Stimulated activated CD8-positive, alpha-beta memory T cell treated with anti-CD3 and anti-CD28 coated beads, Interleukin-15, amount 100 ng/mL, for 1 hour (primary cell): ENCODE data around the gene PROCA1.
A peak's percentile ranks its signal among the peaks of the same experiment; 100 is the strongest.
"Not testable (repeated sequence)": the region's sequence is repeated elsewhere in the genome, so short reads cannot be mapped to it uniquely, and the experiment has no call there.

Source experiments
- DNase-seq: peaks from one replicate; pipeline ENCODE4 v3.0.0-alpha.2; 2020; ENCODE audit warnings: low read depth

Gene PROCA1

GRCh38 chr17:28669918-28670317 lies 41.8 kb downstream of the PROCA1 start:
- no peak for DNase-seq

DNA sequence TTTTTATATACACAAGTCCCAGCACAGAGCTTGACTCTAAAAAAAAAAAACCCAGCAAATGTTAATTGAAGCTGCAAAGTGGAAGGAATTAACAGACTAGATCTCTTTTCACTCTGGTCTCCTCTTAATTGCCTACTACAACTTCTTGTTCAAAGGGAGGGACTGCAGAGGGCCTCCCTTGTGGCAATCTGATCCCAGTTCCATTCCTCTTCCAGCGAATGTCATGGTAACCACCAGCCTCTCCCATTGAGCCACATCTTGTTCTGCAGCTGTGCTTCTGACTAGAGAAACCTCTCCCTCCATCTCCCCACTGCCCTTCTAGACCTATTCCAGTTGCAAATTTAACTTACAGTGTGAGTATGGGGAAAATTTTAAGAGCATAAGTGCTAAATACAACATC lies 43.8 kb downstream of the PROCA1 start:
- DNase-seq, result no peak

DNA sequence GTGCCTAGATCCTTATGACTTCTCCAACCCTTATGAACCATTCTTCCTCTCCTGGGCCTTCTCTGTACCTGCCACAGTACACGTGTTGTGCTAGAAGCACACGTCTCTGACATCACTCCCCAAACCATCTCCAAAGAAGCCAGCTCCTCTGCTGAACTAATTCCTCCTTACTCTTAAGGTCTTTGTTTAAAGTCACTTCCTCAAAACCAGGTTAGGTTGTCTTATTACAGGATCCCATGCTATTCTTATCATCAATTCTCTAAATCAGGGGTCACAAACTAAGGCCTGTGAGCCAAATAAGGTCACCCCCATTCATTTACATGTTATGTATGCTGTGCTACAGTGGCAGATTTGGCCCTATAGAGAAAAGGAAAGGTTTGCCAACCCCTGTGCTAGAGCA lies 45.7 kb downstream of the PROCA1 start:
- DNase-seq, result no peak

- DNase-seq, result no peak
These were observed 48.0 kb downstream of the PROCA1 start for GRCh38 chr17:28663723-28664122.

- DNase-seq, result no peak
These were observed 49.2 kb downstream of the PROCA1 start for GRCh38 chr17:28662527-28662829.

DNA sequence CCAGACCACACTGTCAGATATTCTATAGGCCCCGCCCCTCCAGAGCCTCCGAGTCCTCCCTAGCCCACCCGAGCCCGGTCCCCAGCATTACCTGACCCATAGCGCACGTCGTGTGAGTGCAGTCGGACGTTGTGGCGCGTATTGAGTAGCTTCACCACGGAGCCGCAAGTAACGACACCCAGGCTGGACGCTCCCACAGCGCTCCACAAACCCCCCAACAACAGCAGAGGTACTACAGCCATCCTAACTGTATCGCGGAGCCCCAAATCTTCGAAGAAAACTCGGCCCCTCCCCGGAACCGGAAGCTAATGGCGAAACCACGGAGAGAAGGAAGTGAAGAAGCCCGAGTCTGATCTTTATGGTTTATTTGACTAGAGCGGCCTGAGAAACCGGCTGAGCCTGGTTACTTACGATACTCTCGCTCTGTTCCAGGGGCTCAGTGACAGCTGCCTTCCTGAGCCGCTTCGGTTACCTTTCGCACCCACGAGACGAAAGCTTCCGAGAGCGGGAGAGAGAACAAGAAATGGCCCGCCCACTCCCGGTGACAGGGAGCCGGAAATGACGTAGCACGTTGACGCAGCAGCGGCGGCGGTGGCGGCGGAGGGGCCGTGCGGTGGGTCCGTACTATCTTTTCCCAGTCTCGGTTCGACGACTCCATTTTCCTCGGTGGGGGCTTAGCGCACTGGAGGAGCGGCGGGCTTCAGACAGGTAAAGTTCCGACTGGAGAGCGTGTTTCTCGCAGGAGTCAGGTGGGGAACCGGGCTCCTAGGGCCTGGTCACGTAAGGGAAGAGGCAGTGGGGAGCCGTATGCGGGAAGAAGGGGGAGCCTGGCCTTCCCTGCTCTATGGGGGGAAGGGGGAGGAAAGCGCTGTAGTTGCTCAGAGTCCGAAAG lies 49.8 kb downstream of the PROCA1 start, which contains the start of the genes SDF2 and SUPT6H:
SDF2 (minus strand) TSS at position 272 of the 892 bp plus-strand sequence; CDS start at position 242, 30 bp downstream.
SUPT6H (plus strand) TSS at position 571 of the 892 bp plus-strand sequence. CDS start 11,197 bp downstream, outside the sequence.
- DNase-seq, result peak; percentile 93

- DNase-seq, result not testable (repeated sequence)
These were observed 52.2 kb downstream of the PROCA1 start for GRCh38 chr17:28659497-28659881.

- DNase-seq, result not testable (repeated sequence)
These were observed 52.8 kb downstream of the PROCA1 start for GRCh38 chr17:28658766-28659496.

GRCh38 chr17:28658342-28658741 lies 53.3 kb downstream of the PROCA1 start:
- DNase-seq, result not testable (repeated sequence)

DNA sequence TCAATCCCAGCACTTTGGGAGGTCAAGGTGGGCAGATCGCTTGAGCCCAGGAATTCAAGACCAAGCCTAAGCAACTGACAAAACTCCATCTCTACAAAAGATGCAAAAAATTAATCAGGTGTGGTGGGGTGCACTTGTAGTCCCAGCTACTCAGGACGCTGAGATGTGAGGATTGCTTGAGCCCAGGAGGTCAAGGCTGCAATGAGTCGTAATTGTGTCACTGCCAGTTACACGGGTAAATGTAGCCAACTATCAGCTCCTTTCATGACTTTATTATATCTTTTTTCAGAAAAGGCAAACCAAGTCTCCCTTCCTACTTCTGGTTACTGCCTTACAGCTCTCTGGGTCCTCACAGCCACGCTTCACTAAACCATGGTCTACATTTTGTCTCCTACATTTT lies 53.9 kb downstream of the PROCA1 start:
- DNase-seq, result no peak

- DNase-seq, result no peak
These were observed 56.5 kb downstream of the PROCA1 start for GRCh38 chr17:28655160-28655559.
